Stimulated activated CD8-positive, alpha-beta memory T cell treated with anti-CD3 and anti-CD28 coated beads, Interleukin-15, amount 100 ng/mL, for 24 hours (primary cell): ENCODE measurements around the gene GPR107.

Experiments
- DNase-seq: peaks from one replicate; pipeline ENCODE4 v3.0.0-alpha.2; 2020; ENCODE audit warnings: low read depth

The GPR107 gene

DNA sequence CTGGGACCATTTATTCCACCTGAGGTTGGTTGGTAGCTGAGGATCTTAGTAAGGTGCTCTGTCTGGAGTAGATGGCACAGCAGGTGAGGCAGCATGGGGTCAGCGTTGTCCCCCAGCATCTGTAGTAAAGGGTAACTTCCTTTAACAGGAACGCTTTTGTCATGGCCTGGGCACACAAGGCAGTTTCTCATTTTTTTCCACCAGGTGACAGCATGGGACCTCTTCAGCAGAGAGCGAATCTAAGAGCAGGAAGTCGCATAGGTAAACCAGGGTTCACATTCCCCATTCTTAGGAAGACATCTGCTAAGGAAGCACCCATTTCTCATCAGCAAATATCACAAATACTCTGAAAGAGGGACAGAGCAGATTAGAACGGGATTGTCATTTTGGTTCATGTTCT lies 56.5 kb downstream of the GPR107 start:
- DNase-seq, result no peak

DNA sequence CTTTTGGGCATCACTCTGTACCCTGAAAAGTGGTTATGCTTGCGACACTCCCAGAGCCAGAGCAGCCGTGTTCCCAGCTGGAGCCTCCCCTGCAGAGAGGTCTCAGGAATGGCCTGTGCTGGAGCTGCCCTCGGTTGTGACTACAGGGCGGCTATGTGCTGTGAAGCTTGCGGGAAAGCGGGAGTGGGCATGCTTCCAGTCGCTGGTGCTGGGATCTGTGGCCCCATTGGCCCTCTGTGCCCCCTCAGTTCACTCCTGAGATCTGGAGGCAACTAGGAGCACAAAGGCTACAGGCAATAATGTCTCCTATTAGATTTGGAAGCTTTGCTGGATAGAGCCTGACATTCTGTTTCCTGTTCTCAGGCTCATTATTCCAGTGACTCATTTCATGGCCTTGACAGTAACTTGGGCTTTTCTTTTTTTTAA lies 56.9 kb downstream of the GPR107 start:
- DNase-seq, result no peak

- DNase-seq, result no peak
These were observed 58.3 kb downstream of the GPR107 start for GRCh38 chr9:130111786-130112537.

DNA sequence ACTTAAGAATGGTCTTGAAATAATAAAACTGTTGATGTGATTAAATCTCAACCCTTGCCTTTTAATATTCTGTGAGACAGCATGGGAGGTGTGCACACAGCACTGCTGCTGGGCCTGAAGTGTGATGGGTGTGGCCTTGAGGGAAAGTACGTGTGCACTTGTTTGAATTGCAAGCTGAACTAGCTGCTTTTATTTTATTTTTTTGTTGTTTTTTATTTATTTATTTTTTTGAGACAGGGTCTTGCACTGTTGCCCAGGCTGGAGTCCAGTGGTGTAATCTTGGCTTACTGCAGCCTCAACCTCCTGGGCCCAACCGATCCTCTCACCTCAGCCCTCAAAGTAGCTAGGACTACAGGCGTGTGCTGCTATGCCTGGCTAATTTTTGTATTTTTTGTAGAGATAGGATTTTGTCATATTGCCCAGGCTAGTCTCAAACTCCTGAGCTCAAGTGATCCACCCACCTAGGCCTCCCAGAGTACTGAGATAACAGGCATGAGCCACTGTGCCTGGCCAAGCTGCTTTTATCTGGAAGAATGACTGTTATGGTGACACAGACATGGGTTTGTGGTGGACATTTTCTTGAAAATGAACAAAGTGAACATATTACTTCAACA lies 58.9 kb downstream of the GPR107 start:
- DNase-seq, result no peak

DNA sequence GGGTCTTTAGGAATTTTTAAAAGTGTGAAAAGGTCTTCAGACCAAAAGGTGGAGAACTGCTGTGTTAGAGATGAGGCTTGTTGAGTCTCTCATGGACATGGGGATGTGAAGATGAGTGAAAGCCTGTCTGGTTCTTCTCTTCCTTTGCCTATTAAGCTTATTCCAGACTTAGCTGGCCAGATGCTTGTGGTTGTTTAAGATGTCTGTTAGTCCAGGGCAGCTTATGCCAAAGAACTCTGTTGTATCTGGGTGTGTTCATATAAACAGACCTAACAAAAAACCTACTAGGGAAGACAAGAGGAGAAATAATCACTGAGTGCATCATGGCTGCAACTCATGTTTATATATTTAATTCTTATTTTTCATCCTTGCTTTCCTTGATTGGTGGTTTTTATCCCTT lies 61.0 kb downstream of the GPR107 start:
- DNase-seq, result no peak

DNA sequence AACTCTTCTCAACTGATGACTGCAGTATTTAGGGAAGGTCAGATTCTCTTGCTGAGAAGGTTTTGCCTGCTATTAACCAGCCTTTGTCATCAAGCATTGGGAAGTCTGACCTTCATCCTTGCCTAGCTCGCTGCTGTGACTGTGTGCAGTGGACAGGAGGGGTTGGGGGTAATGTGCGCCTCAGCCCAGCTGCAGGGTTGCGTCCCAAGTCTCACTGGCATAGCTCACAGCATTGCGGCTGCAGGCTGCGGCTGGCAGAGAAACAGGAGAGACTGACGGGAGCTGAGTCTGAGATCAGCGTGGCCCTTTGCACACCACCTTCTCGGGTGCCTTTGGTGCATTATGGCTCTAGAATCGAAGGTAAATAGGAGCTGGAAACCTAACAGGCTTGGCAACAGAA lies 62.6 kb downstream of the GPR107 start:
- no peak for DNase-seq

GRCh38 chr9:130117376-130117775 lies 63.7 kb downstream of the GPR107 start:
- DNase-seq, result no peak

DNA sequence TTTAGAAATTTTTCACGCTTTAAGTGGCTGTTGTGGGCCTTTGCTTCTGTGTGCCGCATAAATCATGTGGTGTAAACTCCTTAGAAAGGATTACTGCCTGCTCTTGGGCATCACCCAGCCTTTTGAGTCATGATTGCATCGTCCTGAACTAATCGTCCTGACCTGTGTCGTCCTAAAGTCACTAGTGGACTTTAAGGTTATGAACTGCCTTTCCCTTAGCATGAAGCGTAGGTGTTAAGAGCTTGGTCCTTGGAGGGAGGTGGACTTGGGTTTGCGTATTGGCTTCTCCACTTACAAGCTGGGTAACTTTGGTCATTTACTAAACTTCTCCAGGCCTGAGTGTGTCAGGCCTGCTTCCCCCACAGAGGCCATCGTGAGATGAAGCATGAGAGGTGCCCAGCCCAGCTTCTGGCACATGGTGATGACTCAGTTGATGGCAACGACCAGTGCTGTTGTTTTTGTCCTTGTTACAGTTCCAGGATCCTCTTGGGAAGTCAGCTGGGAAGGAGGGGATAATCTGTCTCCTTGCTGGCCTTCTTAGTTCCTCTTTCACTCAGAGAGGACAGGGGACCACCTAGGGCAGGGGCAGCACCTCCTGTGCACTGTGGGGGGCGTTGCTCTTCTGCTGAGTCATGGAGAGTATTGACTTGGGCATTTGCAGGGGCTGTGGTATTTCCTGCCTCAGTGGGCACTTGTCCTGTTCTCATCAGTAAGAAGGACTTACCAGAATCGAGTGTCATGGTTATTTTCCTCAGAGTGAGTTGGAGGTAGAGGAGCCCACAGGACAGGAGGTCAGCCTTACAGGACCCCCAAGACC lies 64.3 kb downstream of the GPR107 start:
- no peak for DNase-seq

DNA sequence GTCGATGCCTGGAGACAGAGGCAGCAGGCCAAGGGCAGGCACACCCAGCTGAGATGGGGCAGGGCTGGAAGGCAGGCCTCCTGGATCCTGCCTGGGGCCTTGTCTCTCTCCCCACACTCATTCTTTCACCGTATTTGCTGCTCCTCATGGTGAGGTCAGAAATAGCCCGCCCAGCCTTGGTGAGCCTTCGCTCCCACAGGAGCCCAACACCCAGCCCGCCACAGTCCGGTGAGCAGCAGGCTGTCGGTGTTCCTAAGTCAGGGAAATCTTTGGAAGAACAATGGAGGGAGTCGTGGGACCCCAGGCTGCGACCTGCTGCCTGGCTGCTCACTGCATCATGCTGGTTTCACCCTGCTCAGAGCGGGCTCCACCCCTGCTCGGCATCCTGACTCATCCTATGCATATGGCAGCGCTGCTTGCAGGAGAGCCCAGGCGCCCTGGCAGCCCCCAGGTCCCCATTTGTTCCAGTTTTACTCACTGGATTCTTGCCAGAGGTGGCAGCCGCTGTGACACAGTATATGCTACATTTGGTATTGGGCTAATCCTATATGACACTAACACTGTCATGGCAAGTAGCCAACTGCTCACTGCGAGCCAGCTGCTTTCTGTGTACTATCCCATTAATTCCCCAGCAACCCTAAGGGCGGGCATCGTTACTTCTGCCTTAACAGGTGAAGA lies 65.3 kb downstream of the GPR107 start:
- no peak for DNase-seq

DNA sequence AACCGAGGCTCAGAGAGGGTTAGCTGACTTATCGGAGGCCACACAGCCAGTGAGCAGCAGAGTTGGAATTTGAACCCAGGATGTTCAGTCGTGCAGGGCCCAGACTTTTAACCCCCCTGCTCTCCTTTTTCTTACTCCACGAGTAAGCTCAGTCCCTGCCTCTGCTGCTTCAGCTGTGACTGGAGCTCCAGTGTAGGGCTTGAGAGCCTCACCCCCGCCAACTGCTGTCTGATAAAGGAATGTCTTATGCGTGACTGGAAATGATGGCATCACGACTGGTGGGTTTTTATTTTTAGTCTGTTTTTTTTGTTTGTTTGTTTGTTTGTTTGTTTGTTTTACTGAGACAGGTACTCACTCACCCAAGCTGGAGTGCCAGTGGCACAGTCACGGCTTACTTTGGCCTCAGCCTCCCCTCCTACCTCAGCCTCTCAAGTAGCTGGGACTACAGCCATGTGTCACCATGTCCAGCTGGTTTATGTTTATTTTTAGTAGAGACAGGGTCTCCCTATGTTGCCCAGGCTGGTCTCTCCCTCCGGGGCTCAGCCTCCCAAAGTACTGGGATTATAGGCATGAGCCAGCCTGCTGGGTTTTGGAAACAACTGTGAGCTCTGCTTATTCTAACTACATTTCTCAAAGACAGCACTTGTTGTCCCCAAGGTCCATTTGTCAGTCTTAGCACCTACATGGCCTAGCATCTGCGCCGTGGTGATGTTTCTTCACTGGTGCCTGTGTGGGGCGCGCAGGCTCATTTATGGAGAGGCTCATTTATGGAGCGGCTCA lies 66.0 kb downstream of the GPR107 start:
- DNase-seq, result no peak

DNA sequence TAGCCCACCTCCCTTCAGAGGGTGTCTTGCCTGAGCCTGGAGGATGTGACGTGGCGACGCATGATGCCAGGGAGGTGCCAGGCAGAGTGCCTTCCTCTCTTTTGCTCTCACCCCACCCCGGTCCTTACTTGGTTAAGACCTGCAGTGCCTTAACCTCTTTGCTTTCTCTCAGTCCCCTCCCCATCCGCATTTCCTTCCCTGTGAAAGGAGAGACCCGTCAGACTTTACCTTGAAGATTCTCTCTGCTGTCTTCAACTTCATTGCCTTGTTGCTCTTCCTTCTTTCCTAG lies 66.5 kb downstream of the GPR107 start:
- no peak for DNase-seq

DNA sequence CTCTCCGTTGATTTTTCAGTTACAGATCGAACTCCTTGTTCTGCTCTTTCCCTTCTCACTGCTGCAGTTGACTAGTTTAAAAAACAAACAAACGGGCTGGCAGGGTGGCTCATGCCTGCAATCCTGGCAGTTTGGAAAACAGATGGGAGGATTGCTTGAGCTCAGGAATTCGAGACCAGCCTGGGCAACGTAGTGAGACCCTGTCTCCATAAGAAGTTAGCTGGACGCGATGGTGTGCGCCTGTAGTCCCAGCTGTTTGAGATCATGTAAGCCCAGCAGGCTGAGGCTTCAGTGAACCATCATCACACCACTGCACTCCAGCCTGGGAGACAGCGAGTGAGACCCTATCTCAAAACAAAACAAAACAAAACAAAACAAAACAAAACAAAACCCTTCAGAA lies 67.1 kb downstream of the GPR107 start:
- DNase-seq, result no peak

DNA sequence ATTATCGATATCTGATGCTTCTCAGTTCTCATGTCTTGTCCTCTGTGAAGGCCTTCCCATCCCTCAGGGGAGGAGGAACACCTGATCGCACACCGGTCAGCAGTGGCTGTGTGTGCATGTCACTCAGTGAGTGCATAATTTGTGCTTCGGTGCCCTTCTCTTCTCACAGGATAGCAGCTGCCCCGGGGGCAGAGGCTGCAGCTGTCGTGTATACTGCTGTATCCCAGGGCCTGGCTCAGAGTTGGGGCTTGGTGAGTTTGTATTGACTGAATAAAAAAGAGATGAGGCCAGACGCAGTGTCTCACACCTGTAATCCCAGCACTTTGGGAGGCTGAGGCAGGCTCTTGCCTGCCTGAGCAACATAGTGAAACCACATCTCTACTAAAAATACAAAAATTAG lies 68.8 kb downstream of the GPR107 start:
- no peak for DNase-seq

GRCh38 chr9:130124085-130124860 lies 70.6 kb downstream of the GPR107 start:
- DNase-seq, result no peak

DNA sequence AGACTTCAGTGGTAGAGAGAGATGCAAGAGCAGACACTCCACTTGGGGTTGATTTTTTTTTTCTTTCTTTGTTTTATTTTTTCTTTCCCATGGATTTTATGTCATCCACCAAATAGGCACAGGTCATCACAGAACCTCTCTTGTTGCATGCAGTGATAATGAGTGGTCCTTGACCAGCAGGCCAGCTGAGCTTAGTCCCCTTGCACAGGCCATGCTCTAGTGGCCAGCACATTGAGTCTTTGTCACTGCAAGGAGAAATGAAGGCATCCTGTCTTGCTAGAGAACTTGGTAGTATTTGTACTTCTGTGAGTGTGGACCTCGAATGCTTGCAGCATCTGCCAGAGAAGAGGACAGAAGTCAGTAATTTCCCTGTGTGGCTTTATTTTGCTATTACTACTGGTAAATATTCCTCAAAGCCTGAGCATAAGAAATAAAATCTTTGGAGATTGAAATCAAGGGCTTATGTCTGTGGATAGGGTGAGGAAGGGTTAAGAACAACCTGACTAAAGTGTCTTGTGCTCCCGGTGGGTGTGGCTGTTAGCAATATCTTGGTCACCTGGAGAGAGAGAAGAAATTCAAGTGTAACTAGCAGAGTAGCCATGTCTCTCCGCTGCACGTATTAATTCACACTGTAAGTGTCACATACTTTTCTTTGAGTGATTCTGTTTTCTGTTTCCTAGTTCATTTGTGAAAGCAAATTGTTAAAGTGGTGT lies 73.2 kb downstream of the GPR107 start:
- DNase-seq, result no peak

DNA sequence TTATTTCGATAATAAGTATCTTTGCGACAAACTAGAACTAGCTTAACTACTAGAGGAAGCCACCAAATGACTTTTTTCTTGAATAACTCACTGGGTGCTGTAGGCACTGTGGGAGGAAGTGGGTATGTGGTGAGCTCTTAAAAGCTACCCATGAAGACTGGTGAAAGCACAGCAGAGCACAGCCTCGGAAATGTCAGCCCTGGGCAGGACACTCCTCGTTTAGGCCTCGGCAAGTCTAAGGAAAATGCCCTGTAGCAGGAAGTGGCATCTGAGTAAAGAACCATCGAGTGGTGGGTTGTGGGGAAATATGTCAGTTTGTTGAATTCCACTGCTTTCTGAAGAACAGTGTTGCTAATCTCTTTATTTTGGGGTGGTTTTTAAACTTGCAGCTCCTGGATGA lies 74.5 kb downstream of the GPR107 start:
- DNase-seq, result no peak

DNA sequence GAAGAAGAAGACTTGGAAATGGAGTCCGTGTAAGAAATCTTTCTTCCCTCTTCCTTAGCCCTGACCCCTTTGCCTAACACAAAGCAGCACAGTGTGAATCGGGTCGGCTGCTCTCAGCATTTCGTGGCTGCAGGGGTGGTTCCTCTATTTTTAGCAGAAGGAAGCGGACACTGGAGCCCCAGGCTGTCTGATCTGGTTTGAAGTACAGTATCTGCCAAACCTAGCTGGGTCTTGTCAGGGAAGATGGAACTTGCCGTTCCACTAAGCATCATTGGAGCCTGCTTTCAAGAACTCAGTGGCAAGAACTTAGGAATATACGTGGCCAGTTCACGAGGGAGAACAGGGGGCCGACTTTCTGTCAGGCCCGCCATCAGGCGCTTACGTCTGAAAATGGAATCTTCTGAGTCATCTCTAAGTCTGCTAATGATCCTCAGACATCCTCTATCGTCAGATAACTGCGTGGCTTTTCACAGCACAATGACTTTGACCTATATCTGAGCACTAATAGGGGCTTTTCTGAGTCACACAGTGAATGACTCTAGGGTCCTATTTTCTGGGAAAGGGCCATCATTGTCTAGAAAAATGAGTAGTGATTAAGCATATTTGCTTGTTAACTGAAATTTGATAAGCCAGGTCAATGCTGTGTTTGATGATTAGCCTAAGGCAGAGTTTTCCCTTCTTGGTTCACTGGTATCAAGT lies 75.2 kb downstream of the GPR107 start:
- no peak for DNase-seq

DNA sequence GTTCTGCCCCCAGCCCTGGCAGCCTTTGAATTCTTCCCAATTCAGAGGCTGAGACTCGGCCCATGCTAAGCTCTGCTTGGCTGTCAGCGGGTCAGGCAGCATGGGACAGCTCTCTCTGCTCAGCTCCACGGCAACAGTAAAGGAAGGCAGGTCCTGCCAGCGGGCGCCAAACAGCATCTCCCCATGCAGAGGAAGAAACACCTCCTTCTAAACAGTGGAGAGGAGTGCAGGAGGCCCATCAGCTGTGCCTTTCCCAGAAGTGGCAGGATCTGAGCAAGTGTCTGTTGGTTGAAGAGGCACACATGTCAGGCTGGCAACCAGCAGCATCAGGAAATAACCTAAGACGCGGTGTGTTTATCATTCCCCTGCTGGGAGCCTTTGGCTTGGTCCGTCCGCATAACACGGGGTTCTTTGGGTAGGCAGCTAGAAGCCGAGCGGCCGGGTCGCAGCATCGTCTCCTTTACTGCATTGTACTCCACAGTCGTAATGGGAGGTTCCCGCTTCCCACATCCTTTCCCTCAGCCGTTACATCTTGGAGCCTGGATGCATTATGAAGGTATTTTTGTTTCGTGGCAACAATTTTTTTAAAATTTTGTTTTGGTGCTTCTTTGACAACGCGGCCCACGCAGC lies 75.8 kb downstream of the GPR107 start:
- DNase-seq, result no peak

DNA sequence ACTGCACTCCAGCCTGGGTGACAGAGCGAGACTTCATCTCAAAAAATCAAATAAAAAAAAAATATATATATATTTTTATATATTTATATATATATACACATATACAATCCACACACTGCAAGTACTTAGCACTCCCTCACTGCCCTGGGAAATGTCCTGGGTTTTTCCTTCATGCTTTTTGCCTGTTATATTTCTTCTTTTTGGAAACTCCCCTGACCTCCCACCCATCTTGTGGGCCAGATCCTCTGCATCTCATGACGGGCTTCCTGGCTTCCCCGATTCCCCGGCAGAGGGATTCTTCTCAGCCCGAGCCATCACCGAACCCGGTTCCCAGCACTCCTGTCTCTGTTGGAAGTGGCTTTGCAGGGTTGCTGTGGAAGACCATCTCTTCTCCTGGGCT lies 79.0 kb downstream of the GPR107 start:
- no peak for DNase-seq
